Stimulated activated naive CD4-positive, alpha-beta T cell treated with Interleukin-2 at 50 U/mL for 16 hours (primary cell): ENCODE measurements around the gene PTPRF.
"Not testable (repeated sequence)": the region's sequence is repeated elsewhere in the genome, so short reads cannot be mapped to it uniquely, and the experiment has no call there.

Experiments used
- DNase-seq: peaks from one replicate; lab custom pipeline; 2025; lab: John Stamatoyannopoulos, UW

Gene PTPRF

DNA sequence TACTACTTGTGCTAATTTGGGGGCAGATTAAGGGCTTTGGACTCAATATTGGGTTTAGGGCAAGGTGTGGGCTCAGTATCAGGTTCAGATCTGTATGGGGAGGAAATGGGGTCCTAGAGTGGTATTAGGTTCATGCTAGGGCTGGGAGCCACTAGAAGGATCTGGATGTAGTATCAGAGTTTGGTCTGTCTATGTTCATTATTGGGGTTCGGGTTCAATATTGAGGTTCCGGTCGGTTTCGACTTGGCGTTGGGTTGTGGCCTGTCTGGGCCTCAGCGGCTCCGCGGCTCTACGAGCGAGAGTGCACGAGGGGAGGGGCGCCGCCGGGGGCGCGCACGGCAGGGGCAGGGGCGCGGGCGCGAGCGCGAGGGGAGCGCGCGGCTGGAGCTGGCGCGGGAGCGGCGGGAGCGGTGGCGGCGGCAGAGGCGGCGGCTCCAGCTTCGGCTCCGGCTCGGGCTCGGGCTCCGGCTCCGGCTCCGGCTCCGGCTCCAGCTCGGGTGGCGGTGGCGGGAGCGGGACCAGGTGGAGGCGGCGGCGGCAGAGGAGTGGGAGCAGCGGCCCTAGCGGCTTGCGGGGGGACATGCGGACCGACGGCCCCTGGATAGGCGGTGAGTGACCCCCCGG, at the start of gene PTPRF:
Gene PTPRF (plus strand): TSS at position 401 of the 624 bp plus-strand sequence. CDS start 14,193 bp downstream, outside the sequence.
- DNase-seq, result no peak

DNA sequence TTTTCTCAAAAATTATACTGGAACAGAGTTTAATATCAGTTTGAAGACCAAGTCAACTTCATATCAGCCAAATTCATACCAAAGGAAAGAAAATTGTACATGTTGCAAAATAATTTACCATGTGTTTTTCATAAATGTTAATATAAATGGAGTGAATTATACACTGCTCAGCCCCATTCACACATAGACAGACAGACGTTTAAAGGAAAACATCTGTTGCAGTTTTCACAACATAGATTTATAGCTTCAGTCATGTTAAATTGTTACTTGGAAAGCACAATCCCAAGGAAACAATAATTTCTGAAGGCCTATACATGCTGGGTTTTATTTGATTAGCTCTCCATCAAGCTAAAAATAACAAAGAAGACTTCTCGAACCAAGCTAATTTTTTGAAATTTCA, 49.2 kb upstream of the PTPRF start:
- DNase-seq, result no peak

DNA sequence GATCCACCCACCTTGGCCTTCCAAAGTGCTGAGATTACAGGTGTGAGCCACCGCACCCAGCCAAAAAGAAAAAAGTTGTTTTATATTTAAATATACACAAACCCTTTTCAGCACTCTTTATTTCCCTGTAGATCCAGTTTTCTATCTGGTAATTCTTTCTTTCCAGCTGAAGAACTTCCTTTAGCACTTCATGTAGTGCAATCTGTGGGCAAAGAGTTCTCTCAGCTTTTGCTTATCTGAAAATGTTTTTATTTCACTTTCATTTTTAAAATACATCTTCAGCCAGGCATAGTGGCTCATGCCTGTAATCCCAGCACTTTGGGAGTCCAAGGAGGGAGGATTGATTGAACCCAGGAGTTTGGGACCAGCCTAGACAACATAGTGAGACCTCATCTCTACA, 48.5 kb upstream of the PTPRF start:
- DNase-seq, result no peak

DNA sequence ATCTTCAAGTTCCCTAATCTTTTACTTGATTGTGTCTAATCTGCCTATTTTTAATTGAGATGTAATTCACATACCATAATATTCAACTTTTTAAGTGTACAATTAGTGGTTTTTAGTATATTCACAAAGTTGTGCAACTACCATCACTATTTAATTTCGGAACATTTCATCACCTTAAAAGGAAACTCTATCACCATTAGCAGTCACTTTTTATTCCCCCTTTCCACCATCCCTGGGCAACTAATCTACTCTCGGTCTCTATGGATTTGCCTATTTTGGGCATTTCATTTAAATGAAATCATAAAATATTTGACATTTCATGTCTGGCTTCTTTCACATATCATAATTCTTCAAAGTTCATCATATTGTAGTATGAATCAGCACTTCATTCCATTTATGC, 46.3 kb upstream of the PTPRF start:
- no peak for DNase-seq

DNA sequence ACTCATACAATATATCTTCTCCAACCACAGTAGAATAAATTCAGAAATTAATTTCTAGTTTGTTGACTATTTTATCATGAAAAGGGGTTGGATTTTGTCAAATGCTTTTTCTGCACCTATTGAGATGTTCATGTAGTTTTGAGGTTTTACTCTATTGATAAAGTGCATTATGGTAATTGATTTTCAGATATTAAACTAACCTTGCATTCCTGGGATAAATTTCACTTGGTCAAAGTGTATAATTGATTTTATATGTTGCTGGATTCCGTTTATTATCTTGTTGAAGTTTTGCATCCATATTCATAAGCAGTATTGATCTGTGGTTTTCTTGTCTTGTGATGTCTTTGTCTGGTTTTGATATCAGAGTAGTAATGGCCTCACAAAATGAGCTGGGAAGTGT, 42.5 kb upstream of the PTPRF start:
- no peak for DNase-seq

DNA sequence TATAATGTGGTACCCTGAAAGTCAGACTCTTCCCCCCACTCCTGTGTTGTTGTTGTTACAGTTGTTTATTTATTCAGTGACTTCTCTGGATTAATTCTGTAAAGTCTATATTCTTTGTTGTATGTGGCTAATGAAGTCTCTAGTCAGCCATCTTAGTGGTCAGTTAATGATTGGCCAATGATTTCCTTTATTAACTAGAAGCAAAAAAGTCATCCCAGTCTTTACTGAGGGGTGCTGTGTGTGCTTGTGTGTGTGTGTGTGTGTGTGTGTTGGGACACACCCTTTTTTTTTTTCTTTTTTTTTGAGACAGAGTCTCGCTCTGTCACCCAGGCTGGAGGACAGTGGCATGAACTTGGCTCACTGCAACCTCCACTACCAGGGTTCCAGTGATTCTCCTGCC, 39.6 kb upstream of the PTPRF start:
- no peak for DNase-seq

DNA sequence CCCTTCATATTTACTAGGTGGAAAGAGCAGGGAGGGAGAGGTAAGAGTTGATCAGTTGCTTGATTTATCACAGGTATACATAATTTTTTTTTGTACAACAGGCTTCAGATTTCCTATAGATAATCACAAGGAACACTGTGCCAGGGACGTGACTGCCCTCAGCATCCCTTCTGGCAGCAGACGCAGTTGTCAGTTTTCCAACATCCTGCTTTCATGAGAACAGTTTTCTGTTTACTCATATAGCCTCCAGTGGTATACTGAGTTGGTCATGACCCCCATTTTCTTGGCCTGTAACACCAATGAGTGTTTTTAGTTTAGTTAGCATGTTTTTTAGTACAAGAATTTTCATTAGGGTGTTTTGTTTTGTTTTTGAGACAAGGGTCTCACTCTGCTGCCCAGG, 37.9 kb upstream of the PTPRF start:
- no peak for DNase-seq

DNA sequence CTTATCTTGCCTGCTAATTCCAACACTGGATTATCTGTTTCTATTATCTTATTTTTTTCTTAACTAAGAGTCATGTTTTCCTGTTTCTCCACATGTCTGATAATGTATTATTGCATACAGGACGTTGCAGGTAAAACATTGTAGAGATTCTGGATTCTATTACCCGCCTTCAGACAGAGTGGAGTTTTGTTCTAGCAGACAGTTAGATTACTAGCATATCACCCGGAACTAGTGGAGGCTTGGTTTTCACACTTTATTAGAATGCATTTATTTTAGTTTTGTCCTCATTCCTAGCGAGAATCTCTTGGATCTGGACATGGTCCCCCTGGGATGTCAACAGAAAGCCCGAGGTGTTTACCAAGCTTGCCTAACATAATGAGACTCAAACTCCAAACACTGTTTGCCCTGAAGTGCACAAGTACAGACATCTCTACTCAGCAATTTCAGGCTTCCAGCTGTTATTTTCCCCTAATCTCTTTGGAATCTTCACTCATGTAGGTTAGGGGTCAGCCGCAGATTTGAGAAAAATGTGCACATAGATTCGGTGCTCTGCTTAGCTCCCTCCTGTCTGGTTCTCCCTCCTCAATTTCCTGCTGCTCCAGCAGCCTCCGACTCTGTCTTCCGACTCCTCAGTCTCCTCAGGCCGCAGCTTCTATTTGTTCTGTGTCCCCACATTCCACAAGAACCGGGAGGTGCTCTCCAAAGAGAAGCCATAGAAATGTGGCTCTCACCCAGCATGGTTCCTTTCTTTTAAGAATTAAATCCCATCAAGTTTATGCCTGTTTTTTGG, 36.8 kb upstream of the PTPRF start:
- DNase-seq, result no peak

DNA sequence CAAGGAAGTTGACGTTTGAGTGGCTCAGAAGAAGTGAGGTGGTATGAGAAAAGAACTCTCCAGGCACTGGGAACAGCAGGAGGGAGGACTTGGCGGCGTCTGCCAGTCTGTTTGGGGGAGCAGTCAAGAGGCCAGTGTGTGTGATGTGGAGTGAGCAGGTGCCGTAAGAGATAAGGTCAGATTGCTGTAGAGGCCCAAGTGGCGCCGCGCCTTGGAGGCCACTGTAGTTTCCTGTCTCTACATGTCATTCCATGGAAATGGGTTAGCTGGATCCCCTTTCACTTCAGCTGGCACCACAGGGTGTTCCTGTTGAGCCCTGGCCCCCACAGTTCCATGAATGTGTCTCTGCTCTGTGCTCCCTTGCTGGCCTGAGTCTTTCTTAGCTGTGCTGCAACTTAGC, 35.5 kb upstream of the PTPRF start:
- DNase-seq, result no peak

DNA sequence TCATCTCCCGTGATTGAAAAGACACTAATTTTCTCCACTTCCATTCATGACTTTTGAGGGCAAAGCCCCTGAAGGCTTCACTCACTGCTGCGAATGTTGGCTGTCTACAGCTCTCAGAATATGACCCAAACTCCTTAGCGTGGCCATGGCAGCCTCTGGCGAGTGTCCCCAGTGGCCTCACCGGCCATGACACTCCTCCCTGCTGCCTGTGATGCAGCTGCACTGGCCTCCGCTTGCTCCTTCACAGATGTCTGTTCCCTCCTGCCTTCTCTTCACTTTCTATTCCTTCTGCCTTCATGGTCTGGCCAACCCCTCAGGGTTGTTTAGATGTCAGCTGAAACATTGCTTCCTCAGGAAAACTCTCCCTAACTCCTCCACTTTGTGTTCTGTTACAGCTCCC, 30.8 kb upstream of the PTPRF start:
- DNase-seq, result no peak

DNA sequence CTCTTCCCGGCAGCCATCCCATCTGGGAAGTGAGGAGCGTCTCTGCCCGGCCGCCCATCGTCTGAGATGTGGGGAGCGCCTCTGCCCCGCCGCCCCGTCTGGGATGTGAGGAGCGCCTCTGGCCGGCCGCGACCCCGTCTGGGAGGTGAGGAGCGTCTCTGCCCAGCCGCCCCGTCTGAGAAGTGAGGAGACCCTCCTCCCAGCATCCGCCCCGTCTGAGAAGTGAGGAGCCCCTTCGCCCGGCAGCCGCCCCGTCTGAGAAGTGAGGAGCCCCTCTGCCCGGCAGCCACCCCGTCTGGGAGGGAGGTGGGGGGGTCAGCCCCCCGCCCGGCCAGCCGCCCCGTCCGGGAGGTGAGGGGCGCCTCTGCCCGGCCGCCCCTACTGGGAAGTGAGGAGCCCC, 28.9 kb upstream of the PTPRF start:
- DNase-seq, result not testable (repeated sequence)

DNA sequence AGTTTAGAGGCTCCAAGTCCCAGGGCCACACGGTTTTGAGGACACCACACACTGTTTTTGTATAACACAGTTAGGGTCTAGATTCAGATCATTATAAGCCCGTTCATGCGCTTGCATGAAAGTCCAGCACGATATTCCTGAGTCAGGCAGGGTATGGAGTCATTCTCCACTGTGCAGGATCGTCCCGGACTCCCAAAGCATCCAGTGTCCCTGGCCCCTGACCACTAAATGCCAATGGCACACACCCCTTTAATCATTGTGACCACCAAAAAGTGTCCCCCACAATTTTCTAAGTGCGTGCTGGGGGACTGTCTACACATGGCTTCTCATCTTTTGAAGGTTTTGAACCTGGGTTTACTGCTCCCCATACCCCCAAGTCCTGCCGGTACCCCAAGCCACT, 27.1 kb upstream of the PTPRF start:
- DNase-seq, result no peak

DNA sequence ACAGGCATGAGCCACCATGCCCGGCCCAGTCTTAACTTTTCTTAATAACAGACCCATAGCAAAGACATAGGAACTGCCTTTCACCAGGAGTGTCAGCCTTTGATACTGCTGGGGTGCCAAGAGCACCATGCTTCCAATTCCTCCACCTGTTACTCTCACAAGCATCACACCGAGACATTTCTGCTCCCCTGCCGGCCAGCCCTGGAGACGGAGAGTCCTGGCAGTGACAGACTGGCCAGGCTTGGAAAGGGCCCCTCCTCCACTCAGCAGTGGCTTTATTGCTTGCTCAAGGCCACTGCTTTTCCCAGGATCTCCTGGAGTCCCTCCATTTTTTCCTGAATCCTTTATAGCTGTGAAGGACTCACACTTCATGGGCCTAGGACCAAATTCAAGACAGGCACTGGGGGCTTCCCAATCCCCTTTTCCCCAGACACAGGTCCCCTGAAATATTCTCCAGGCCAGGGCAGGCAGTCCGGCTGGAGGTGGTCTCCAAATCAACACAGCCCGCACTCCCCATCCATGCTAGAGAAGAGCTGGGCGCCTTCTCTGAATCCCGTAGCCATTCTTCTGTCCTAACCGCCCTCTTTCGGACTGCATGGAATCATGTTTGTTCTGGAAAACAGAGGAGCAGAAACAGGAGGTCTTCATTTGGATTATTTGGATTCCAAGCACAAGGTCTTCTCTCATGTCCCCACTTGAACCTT, 25.5 kb upstream of the PTPRF start:
- DNase-seq, result no peak

DNA sequence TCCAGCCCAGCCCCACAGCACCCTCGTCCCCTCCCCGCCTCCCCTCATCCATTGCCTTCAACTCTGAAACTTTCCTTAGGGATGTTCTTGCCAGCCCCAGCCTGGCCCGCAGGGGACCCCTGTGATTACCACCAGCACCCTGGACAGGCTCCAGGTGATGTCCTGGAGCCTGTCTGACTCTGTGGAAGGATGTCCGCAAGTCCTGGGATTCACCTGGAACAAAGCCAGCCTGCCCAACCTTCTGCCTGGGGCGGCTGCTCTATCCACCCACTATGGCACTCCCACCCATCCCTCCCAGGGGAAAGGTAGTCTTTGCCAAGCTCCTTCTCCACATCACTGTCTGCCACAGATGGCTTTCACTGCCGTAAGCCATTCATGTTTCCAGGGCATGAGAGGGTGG, 24.4 kb upstream of the PTPRF start:
- DNase-seq, result no peak

DNA sequence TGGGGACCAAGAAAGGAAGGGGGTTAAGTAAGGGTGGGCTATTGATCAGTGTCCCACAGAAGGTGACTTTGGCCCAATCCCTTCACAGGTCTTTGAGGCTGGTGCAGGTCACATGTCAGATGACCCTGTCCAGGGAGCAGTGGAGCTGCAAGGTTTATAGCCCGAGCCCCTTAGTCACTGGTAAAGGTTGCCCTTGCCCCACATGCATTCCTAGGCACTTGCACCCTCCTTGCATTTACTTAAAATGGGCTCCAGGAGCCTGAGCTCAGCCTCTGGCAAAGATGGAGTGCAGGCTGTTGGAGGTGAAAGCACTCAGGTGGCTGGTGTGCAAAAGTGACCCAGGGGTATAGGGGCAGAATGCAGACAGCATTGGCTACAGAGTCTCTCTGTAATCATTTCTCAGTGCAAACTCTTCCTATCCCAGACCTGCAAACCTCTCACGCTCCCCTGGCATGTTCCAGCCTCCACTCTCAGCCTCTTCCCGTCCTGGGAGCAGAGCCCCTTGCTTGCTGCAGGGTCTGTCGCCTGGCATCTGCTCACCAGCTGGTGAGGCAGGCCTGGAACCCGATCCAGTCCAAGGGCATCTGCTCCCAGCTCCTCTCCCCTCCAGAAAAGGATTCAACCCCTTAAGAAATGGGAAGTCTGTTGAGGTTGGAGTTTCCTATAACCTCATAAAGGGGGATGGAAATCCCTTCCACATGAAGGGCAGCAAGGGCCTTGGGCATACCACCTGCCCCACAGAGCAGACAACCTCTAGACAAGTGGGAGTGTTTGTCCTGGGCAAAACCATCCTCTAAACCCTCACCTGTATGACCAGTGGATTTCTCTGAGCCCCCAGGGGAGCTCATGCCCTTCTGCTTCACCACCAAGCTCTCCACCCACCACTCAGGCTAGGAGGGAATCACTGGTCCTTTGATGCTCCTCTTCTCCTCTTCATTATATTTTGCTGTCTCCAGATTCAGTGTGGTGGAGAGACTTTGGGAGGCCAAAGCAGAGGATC, 23.1 kb upstream of the PTPRF start:
- DNase-seq, result no peak

DNA sequence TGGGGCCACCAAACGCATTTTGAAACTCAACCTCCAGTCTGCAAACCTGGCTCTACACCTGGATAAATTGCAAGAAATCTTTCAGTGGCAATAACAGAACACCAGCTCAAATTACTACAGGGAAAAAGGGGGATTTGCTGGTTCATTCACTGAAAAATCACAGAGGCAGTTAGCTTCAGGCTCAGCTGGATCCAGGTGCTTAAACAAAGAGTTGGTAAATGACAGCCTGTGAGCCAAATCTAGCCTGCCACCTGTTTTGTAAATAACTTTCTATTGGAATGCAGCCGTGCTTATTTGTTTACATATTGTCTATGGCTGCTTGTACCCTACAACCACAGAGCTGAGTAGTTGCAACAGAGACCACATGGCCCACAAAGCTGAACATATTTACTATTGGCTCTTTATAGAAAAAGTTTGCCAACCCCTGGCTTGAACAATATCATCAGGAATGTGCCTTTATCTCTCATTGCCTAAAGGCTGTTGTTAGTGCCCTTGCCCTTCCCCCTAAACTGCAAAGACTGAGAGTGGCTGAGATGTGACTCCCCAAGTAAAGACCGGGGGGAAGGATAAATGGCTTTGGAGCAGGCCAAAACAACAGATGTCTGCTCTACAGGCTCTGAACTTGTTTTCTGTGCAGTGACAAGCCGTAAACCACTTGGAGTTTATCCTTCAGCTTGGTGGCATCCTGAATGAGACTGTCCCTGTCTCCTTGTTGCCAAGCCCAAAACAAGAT, 21.5 kb upstream of the PTPRF start:
- DNase-seq, result no peak

DNA sequence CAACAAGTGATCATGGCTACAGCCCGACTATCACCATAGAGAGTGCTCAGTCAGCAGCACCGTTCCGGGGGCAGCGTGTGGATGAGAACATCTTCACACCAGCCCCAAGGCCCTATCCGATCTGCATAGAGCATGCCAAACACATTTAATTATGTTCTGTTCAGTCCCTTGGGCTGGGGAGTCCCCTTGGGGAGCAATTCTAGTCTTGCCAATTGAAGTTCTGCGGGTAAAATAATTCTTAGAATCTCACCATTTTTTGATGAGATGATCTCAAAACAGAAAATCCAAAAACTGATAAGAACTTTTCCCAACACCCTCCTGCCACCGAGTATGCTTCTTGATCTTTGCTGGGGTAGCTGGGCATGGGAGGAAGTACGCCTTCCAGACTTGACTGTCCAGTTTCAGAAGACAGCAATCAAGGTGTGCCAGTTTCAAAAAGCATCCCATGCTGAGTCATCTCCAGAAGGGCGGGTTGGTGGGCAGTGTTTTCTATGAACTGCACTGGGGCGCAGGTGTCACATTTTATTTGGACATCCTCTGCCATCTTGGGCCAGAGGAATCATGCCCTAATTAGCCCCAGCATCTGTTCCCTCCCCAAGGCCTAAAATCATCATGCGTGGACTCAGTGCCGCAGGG, 20.8 kb upstream of the PTPRF start:
- no peak for DNase-seq

DNA sequence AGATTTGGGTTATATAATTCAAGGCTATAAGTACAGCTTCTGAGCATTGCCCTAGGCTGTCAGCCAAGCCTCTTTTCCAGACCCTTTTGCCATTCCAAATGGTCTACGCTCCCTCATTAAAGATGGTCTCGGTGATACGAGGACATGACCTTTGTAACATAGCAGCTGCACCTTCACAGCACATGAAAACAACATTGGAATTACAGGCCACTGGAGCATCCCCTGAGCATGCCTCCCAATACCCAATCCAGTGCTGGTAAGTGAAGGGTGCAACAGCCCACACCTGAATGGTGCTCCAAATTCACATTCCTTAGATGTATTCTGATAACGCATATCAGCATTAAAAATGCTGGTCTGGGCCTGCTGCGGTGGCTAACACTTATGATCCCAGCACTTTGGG, 20.1 kb upstream of the PTPRF start:
- no peak for DNase-seq

DNA sequence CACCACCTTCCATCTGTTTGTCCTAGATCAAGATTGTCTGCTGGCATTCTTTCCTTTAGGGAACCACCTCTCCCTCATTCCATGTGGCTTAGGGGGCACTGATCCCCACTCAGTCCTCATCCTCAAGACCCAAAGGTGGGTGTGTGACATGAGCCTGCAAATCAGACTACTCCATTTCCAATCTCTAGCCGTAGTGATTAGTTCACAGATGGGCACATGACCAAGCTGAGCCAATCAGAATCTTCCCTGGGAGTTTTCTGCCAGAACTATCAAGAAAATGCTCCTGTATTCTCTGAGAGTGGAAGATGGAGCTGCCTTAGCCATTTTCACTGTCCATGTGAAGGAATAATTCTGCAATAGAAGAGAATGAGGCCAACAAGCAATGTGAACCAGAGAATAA, 19.3 kb upstream of the PTPRF start:
- no peak for DNase-seq

DNA sequence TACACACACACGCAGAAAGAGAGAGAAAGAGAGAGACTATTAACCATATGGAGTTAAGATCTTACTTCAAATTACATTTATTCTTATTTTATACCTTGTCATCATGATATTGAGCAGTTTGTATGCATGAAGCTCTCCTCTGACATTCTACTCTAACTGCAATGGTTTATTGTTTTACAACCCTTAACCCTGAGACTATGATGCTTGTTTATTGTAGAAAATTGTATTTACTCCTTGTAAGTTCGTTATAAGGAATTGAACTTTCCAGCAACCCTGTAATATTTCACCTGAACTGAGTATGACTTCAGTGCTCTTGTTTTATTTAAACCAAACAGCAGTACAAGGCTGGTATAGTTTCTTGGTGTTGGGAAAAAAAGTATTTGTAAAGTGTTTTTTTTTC, 18.6 kb upstream of the PTPRF start:
- no peak for DNase-seq

DNA sequence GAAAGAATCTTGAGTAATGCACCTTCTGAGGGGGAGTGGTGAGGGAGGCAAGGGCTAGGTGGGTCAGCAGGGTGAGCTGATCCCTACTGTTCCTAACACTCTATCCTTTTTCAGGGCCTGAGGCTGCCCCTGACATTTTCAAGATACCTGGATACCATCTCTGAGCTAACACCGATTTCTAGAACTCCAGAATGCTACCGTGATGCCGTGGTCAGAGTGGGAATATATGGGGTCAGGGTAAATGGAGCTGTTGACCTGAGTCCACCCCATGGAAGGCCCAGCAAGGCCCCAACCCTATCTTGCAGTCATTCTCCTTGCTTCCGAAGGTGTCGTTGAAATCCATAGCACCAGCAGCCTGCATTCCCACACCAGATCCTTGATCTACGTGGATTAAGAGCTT, 18.0 kb upstream of the PTPRF start:
- no peak for DNase-seq
